NCI-H446 (cell line): ENCODE data around the gene PAX8.

Experiments
- DNase-seq, 2 experiments: peaks; one replicate each; lab custom pipeline; 2025; lab: John Stamatoyannopoulos, UW

PAX8 gene

DNA sequence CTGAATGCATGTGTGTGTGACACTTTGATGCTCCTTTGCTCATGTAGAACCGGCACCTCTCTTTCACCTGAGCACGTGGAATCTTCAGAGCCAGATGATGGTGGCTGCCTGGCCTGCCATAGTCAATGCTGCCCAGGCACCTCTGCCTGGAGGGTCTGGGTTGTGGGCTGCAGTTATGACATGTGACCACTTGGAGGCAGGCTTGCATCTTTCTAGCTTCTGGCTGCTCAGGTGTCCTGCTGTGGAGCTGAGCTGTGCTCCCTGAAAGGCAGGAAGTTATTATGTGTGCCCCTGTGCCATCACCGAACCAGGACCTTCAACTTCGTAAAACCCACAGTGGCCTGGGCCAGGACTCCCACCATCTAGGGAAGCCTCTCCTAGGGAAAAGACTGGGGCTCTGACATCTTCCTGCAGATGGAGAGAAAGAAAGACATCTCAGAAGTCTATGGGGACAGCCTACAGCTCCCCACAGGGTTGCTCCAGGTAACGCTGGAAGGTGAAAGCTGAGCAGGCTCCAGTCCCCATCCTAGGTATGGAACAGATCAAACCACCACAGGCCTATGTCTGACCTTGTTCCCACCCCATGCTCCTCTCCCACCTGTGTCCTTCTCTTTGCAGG lies 74.7 kb downstream of the PAX8 start:
- DNase-seq, result peak; percentile 45 to 74

DNA sequence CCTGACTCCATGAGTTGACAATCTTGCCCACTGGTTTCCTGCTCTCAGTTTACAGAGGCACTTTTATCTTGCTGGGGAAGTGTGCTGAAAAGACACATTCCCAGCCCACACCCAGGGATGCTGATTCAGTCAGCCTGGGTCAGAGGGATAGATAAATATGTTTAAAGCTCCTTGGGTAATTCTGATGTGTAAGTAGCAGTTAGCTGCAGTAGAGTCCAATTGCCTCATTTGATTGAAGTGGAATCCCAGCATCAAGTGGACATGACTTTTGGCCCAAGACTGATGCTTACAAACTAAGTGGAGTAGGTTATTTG lies 75.5 kb downstream of the PAX8 start:
- DNase-seq, result no peak

DNA sequence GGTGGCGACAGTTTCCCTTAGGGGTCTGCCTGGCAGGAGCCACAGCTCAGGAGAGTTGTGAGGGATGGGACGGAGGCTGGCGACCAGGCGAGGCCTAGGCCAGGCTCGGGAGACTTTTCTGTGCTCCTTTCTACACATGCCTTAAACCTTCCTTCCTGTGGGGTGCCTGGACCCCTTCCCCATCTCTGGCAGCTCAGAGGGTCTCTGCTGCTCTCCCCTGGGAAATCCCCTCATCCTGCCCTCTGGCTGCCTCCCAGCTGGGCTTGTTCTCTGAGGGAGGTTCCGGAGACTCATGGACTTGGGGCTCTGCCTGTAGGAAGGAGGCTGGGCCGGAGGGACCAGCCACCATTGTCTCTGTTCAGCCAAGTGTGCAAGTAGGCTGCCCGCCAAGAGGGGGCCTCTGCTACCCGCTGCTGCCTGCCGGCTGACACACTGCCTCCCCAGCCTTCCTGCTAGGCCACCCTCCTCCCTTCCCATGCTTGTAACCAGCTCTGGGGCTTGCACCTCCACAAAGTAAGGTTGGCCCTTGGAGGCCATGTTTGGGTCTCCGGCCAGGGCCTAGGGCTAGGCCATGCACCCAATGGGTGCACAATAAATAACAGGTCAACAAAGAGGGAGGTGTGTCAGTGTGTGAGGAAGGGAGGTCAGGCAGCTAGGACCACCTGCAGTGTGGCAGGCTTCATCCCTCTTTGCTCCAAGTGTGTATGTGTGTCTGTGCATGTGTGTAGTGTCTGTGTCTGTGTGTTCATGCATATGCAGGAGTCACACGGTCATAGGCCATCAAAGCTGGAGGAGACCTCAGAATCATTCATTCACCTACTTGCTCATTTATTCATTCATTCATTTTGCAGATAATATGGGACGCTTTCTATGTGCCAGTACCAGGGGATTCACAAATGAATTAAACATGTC lies 76.2 kb downstream of the PAX8 start:
- DNase-seq, result peak in 1 of 2 experiments; percentile 58

DNA sequence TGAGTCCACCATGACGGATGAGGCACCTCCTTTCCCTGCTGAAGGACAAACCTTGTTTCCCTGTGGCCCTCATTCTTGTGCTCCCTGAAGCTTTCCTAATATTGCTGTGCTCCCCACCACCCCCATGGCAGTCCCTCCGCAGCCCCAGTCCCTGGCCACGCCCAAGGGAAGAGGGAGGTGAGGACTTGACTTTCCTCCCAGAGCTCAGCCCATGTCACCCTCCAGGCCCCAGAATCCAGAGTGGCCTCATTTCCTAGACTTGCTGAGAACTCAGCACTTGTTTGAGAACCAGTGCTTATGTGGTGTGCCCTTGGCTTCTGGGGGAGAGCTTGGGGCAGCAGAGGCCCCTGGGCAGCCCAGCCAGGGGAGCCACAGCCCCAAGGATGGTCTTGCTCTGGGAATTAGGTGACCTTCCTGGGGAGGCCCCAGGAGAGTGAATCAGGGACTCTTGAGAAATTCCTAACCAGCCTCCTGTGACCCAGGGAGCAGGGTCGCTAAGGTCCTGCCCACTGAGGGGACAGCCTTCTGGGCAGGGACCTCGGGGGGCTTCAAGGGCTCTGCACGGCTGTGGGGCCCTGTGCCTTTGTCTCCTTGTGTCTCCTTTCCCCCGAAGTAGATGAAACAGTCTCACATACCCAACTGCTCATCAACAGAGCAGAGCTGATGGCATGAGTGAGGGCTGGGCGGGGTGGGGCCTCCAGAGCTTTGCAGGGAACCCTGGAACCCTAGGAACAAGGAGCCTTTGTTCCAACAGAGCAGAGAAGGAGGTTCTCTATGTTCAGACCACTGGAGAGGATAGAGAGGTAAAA lies 77.0 kb downstream of the PAX8 start:
- DNase-seq, result no peak

DNA sequence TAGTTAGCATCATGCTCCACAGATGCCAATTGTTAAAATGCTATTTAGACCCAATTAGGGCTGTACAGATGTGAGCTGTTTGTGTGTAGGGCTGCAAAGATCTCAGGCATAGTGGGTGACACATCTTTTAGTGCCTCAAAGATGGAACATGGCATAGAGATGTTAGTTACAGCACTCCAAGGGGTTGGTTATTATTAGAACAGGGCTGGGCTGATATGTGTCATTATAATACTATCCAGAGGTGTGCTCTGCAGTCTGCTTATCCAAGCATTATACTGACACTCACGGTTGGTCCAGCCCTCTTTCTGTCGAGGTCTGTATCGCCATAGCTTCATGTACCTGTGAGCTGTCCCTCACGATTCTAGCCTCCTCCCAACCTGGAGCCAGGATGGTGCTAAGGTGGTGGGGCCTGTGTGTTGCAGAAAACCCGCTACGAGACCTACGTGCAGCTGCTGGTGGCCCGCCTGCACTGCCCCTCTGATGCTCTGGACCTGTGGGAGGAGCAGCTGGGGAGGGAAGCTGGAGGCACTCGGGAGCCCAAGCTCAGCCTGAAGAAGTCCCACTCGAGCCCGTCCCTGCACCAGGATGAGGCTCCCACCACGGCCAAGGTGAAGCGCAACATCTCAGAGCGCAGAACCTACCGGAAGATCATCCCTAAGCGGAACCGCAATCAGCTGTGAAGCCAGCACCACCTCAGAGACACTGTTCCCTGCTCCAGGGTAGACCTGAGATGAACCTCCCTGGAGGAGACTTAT lies 77.8 kb downstream of the PAX8 start:
- DNase-seq, result no peak

DNA sequence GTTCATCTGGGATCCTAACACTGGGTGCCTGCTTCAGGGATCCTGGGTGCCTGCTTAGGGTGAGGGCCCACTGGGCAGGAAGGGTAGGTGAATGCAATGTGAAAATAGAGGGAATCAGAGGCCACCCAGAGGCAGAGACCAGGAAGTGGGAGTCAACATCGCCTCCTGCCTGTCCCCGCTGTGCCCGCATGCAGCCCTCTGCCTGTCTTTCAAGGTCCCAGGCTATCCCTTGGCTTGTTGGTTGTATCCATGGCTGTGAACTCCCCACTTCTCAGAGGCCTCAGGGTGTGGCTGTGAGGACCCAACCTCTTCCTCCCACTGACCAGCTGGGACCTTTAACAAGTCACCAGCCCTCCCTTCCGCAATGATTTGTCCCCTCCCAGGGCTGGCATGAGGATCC lies 78.5 kb downstream of the PAX8 start:
- no peak for DNase-seq

DNA sequence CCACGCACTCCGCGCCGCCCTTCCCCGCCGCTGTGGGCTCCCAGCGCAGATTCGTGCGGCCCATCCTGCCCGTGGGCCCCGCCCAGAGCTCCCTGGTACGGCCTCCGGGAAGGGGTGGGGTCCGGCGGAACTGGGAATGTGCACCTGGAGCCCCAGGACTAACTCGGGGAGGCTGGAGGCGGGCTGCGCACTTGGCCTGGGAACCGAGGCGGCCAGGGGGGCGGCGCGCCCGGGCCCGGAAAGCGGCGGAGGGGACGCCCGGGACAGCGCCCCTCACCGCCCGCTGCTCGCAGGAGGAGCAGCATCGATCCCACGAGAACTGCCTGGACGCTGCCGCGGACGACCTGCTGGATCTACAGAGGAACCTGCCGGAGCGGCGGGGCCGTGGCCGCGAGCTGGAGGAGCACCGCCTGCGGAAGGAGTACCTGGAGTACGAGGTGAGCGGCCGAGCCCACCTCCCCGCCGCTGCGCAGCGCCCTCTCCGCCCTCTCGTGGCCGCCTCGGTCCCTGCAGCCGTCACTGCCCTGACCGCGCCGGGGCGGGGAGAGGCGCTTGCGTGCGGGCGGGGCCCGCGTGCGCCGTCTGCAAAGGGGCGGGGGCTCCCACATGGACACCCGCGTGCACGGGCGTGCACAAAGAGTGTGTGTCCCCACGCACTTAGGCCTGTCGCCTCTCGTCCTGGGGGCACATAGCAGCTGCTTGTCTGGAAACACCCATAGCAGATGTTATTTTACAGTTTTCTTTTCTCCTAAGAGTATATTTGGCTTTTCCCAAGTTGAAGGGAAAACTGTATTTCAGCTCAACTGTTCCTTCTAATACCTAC lies 79.7 kb downstream of the PAX8 start:
- peak; percentile 44 to 84 for DNase-seq

DNA sequence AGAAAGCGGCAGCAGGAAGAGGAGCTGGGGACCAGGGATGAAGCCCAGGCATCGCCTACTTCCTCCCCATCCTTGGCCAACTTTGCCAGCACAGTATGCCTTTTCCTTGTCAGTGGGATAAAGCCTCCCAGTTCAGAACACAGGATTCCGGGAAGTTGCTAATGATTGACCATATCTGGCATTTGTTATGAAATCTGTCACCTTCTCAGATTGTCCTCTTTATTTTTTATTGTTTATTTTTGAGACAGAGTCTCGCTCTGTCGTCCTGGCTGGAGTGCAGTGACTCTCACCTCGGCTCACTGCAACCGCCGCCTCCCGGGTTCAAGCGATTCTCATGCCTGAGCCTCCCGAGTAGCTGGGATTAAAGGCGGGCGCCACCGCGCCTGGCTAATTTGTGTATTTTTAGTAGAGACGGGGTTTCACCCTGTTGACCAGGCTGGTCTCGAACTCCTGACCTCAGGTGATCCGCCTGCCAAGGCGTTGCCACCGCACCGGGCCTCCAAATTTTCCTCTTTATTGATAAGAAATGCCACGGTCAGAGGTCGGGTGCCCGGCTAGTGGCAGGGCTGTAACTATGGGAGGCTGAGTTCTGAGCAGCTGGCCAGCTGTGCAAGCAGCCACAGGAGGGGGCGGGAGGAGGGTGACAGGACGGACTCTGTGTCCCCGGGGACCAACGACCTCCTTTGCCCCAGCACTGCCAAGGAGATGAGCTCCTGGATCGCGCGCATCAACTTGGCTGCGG lies 80.5 kb downstream of the PAX8 start:
- DNase-seq, result no peak

DNA sequence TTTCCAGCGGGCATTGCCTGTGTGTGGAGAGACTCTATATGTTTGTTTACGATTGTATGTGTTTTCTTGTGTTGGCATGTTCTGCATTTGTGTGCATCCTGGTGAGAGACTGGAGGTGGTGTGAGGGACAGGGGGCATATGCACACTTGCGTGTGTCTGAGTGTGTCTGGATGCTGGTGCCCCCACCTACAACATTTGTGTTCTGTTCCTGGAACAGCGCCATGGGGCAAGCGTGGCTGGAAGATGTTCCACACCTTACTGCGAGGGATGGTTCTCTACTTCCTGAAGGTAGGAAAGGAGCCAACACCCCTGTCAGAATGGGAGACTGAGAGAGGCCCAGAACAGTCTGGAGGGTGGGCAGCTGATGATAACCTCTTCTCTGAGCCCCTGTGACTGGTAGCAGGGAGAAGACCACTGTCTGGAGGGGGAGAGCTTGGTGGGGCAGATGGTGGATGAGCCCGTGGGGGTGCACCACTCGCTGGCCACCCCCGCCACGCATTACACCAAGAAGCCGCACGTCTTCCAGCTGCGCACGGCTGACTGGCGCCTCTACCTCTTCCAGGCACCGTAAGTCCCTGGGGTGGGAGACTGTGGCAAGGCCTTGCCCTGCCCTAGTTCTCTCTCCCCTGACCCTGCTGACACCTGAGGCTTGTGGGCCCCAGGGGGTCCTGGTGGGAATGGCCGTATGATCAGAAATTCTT lies 81.2 kb downstream of the PAX8 start:
- DNase-seq, result no peak

DNA sequence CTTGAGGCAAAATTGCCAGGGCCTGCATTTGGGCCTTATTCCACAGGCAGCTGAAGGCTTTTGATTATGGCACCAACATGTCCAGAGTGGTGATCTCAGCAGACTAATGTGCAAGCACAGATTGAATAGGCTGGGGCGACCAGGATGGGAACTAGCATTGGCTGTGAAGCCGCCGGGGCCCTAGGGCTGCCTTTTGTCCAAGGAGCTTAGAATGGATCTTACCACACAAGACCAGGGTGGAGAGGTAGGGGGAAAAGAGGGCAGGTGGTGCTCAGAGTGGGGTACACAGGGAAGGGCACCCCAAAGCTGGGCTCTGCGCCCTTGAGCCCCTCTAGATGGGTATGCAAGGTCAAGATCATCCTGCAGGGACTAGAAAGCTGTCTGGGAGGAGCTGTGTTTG lies 81.9 kb downstream of the PAX8 start:
- DNase-seq, result no peak

DNA sequence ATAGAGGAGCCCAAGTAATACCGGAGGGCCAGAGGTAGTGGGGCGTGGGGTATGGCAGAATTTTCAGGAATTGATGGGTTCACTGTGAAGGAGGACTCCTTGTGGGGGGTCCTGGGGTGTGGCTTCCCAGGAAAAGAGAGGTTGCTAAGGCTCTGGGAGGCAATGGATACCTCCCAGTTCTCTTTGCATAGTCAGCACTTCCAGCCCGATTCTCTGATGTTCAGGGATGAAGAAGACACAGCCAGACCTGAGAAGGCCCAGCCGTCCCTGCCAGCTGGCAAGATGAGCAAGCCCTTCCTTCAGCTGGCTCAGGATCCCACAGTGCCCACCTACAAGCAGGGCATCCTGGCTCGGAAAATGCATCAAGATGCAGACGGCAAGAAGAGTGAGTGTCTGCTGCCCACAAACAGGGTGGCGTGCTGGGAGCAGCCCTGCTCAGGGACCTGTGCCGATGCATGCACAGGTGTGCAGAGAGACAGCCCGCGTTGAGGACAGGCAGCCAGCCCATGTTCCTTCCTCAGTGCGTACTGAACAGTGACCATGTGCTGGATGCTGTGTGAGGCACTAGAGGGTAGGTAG lies 82.7 kb downstream of the PAX8 start:
- DNase-seq, result no peak

DNA sequence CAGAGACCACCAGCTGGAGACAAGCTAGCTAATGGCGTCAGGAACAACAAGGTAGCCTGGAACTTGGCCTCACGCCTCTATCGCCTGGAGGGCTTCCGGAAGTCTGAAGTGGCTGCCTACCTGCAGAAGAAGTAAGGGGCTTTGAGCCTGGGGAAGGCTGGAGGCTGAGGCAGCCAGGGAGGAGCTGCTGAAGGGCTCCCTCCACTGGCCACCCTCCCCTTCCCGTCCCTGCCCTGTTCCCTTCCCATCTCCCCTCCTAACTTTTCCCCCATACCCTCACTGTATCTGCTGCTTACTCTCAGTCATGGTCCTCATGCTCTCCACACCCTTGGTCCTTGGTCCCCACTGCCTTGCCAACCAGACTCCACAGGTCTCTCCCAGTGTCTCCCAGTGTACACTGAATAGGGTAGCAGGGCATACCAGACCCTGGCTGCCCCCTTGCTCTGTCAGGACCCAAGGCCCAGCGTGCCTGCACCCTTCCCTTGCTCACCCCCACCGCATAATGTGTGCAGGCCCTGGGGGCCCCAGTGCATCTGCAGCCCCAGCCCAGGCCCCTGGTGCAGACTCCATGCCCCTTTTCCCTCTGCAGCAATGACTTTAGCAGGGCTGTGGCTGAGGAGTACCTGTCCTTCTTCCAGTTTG lies 86.1 kb downstream of the PAX8 start:
- DNase-seq, result no peak

DNA sequence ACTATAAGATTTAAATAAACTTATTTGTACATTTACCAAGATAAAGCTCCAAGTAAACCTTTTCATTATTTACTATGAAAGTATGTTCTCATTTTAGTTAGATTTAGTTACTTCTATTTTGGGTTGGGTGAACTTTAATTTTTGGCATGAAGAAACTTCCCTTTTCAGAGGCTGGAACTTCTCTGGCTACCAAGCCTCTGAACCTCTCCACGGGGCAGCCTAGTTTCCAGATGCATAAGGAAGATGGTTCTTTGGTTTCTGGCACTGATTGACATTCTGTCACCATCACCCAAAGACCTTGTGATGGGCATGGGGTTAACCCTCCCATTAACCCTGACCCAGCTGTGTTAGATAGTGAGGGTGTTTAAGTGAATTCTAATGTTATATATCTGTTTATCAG lies 87.8 kb downstream of the PAX8 start:
- DNase-seq, result no peak

DNA sequence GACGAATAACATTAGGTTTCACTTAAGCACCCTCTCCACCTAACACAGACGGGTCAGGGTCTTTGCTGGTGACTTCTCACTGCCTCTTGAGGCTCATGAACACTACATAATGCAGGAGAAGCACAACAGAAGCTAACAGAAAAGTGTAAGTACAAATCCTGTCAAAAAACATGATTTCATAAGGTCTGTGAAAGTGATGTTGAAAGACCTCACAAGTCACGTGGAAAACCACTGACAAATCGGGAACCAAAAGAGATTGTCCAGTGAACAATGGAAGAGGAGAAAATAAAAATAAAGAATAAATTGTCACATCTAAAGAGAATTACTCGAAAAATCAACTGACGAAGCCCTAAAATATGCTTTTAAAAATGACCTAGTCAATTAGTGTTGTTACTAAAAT lies 91.0 kb downstream of the PAX8 start:
- DNase-seq, result no peak

DNA sequence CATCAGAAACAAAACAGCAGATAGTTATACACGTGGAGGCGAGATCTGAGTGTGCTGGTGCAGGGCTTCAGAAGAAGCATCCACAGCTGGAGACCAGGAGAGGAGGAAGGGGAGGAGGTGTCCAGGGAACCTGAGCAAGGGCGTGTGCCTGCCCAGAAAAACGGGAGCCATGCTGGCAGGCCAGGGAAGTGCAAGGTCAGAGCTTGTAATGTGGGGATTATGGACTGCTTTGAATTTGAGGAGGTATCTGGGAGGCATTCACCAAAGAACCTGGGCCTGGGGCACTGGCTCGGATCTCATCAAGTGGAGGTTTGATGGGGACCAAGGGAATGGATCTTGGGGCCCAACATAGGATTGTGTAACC lies 92.3 kb downstream of the PAX8 start:
- no peak for DNase-seq

DNA sequence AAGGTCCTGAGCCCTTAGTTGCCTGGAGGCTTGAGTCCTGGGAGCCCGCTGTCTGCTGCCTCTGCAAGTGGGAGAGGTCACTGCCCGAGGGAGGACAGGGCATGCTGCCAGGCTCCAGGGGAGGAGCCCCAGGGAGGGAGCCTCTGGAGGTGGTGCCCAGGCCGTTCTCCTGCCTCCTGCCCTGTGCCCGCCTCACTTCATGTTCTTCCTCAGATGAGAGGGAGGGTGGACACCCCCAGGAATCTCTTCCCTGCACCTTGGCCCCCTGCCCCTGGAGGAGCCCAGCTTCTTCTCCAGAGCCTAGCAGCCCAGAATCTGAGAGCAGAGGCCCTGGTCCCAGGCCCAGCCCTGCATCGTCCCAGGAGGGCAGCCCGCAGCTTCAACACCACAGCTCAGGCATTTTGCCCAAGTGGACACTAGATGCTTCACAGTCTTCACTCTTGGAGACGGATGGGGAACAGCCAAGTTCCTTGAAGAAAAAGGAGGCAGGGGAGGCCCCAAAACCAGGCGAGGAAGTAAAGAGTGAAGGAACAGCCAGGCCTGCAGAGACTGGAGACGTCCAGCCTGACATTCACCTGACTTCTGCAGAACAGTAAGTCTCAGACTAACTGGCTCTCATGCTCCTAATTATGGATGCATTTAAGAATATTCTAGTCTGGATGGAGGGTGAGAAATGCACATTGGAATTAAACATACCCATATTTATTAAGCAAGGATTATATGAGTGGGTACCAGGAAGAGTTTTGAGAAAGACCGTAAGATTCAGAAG lies 92.9 kb downstream of the PAX8 start:
- no peak for DNase-seq

DNA sequence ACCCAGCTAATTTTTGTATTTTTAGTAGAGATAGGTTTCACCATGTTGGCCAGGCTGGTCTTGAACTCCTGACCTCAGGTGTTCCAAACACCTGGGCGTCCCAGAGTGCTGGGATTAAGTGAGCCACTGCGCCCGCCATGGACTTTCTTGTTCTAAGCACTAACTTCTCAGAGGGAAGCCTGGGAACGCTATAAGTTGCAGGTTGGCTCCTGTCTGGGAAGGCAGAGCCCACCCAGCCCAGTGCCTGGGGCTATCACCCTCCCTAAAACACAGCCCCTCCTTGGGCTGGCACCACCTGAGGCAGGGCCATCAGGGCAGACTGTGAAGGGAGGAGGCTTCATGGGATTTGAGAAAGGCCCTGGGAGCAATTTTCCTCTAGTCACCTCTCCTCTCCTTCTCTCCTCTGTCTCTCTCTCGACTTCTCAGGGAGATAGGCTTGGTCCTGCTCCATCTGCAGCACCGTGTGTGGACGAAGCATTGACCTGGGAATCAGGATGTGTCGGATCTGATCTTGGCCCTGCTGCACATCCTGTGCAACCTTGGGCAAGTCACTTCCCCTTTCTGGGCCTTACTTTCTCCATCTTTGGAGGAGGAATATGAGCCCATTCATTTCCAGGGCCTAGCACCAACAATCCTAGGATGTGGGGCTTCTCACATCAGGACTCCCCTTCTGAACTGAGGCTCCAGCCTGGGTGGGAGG lies 94.0 kb downstream of the PAX8 start:
- no peak for DNase-seq

DNA sequence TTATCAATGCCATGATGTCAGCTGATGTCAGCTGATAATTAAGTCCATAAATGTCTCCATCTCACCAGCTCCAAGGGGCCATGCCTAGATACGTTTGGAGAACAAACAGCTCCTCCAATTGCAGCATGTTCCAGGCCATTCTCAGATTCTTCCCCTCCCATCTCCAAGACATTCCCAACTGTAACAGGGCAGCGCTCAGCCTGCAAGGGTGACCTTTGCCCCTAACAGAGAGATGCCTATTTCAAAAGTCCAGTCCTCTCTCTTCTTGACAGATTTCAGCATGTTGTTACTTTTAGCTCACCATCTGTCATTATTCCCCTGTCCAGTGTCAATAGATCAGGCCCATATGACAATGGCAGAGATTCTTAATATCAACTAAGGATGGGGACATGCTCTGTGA lies 95.0 kb downstream of the PAX8 start:
- no peak for DNase-seq
